Measurements from ENCODE around the gene THRB. TPM values are rescaled to one million over a fixed set of nuclear protein-coding genes. Genes with fewer than 3 reads are reported as not detected.

Gene THRB
- total RNA-seq, 1 donor from 2014 or later, result 22.8 TPM

DNA sequence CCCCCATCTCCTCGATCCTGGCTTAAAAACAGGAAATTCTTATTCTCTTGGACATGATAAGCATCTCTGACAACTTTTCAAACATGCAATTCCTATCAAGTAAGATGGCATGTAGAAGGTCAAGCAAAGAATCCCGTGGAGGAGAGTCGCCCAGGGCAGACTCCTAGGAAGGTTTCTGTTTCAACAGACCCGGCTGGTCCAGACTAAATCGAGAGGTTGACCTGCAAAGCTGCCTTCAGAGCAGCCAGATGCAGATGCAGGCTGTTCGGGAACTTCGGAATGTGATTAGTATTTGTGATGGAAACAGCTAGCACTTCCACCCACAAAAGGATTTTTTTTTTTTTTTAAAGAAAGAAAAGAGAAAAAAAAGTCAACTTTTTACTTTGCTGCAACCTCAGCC is 332.8 kb downstream of the THRB start:
- Histone ChIP-seq H3K27ac (no peak overlapping the region), H3K4me3 (no peak overlapping the region), H3K36me3 (no peaks in the 10 kb centered on the region), H3K27me3 (no peaks in the 10 kb centered on the region), H3K9me3 (no peaks in the 10 kb centered on the region), H3K4me1 (no peaks in the 10 kb centered on the region)
- intact Hi-C loops (cut with DNase I), result no loop called here
- DNase-seq (ENCODE audit: extremely low spot score in 2 of 2), result no peak
- TF ChIP-seq POLR2A (IDR thresholded peaks at IDR 0.05) (no peak), POLR2AphosphoS5 (IDR thresholded peaks at IDR 0.05; ENCODE audit: insufficient read depth in 1 of 2, low read depth in 1 of 2) (no peak), CTCF (IDR thresholded peaks at IDR 0.05) (no peak)

- Histone ChIP-seq H3K27ac (no peak overlapping the region), H3K27me3 (no peaks in the 10 kb centered on the region), H3K36me3 (no peaks in the 10 kb centered on the region), H3K4me3 (no peak overlapping the region), H3K4me1 (no peaks in the 10 kb centered on the region), H3K9me3 (no peaks in the 10 kb centered on the region)
- DNase-seq (ENCODE audit: extremely low spot score in 2 of 2), result no peak
- intact Hi-C loops (cut with DNase I), result no loop called here
- TF ChIP-seq POLR2A (IDR thresholded peaks at IDR 0.05), result no peak
- no peak for TF ChIP-seq CTCF (IDR thresholded peaks at IDR 0.05)
- TF ChIP-seq POLR2AphosphoS5 (IDR thresholded peaks at IDR 0.05; ENCODE audit: insufficient read depth in 1 of 2, low read depth in 1 of 2), result no peak
These were observed 334.1 kb downstream of the THRB start for GRCh38 chr3:24160424-24161095.

- Histone ChIP-seq H3K27me3 (no peaks in the 10 kb centered on the region), H3K27ac (no peak overlapping the region), H3K9me3 (no peaks in the 10 kb centered on the region), H3K4me3 (no peak overlapping the region), H3K36me3 (no peaks in the 10 kb centered on the region), H3K4me1 (no peaks in the 10 kb centered on the region)
- TF ChIP-seq POLR2A (IDR thresholded peaks at IDR 0.05), result no peak
- no peak for TF ChIP-seq POLR2AphosphoS5 (IDR thresholded peaks at IDR 0.05; ENCODE audit: insufficient read depth in 1 of 2, low read depth in 1 of 2)
- no peak for TF ChIP-seq CTCF (IDR thresholded peaks at IDR 0.05)
- DNase-seq (ENCODE audit: extremely low spot score in 2 of 2), result no peak
- intact Hi-C loops (cut with DNase I), result no loop called here
These were observed 335.7 kb downstream of the THRB start for GRCh38 chr3:24158761-24159454.

- no peak overlapping the region for H3K27ac ChIP-seq
- intact Hi-C loops (cut with DNase I), result no loop called here
- H3K36me3 ChIP-seq, result no peaks in the 10 kb centered on the region
- no peaks in the 10 kb centered on the region for H3K27me3 ChIP-seq
- H3K4me3 ChIP-seq, result no peak overlapping the region
- TF ChIP-seq POLR2A (IDR thresholded peaks at IDR 0.05), result no peak
- no peak for TF ChIP-seq CTCF (IDR thresholded peaks at IDR 0.05)
- no peak for TF ChIP-seq POLR2AphosphoS5 (IDR thresholded peaks at IDR 0.05; ENCODE audit: insufficient read depth in 1 of 2, low read depth in 1 of 2)
- H3K4me1 ChIP-seq, result no peaks in the 10 kb centered on the region
- no peak for DNase-seq (ENCODE audit: extremely low spot score in 2 of 2)
- no peaks in the 10 kb centered on the region for H3K9me3 ChIP-seq
These were observed 337.5 kb downstream of the THRB start for GRCh38 chr3:24157106-24157505.

- H3K27me3 ChIP-seq, result no peaks in the 10 kb centered on the region
- no peak for DNase-seq (ENCODE audit: extremely low spot score in 2 of 2)
- no peaks in the 10 kb centered on the region for H3K36me3 ChIP-seq
- no peaks in the 10 kb centered on the region for H3K9me3 ChIP-seq
- H3K4me3 ChIP-seq, result no peak overlapping the region
- no peaks in the 10 kb centered on the region for H3K4me1 ChIP-seq
- TF ChIP-seq POLR2AphosphoS5 (IDR thresholded peaks at IDR 0.05; ENCODE audit: insufficient read depth in 1 of 2, low read depth in 1 of 2) (no peak), POLR2A (IDR thresholded peaks at IDR 0.05) (no peak)
- no peak overlapping the region for H3K27ac ChIP-seq
- intact Hi-C loops (cut with DNase I), result no loop called here
These were observed 338.2 kb downstream of the THRB start for GRCh38 chr3:24156466-24156865.

Measured in vagina (tissue), 2 donors.